T47D (cell line): Measurements from ENCODE around the gene PITPNM1.
A peak's percentile ranks its signal among the peaks of the same experiment; 100 is the strongest.

ENCODE experiments used
- DNase-seq, 2 experiments: peaks; one replicate each; pipeline versions ENCODE4 v3.0.0 to v3.0.0-alpha.2; 2011 to 2012; ENCODE audit warnings: low read depth in 1 of 2, low spot score in 1 of 2
- JUND ChIP-seq: IDR thresholded peaks from 2 replicates; pipeline ENCODE4 v1.6.1; 2012; ENCODE audit warnings: low read depth
- in situ Hi-C: cut with HindIII; loops from 2 replicates; pipeline ENCODE4 v1.10.0; 2016; ENCODE audit warnings: low sequenced_read_pairs, low pct_unique_long_range_greater_than_20kb

Gene PITPNM1

DNA sequence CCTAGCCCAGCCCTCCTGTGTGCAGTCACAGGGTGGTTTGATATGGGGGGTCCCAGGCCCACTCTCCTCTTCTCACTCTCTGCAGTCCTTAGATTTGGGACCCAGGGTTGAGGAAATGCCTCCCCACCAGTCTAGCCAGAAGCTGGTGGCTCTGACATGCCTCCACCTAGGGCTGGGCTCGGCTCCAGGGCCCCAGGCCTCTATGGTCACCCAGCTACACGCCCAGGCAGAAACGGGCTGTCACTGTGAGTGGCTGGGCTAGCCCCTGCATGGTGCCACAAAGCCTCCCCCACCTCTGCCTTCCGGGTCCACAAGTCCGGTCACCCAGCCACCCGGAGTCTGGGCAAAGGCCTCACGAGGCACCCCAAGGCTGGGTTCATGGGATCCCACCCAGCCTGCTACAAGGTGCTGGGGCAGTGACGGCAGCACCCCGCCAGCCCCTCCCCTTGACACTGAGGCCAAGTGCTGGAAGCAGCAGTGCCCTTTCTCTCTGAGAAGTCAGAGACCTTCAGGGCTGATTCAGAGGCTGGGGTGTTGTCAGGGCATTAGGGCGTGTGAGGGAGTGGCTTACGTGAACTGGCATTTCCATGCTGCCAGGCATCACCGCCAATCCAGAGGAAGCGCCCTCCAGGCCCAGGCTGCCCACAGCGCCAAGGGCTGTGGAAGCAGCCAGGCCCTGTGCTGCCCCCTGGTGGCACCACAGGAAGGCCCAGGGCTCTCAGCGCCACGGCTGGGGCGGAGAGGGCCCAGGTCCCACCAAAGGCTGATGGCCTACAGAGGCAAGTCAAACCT is 638 bp upstream of the PITPNM1 start:
- TF ChIP-seq JUND: no peak

DNA sequence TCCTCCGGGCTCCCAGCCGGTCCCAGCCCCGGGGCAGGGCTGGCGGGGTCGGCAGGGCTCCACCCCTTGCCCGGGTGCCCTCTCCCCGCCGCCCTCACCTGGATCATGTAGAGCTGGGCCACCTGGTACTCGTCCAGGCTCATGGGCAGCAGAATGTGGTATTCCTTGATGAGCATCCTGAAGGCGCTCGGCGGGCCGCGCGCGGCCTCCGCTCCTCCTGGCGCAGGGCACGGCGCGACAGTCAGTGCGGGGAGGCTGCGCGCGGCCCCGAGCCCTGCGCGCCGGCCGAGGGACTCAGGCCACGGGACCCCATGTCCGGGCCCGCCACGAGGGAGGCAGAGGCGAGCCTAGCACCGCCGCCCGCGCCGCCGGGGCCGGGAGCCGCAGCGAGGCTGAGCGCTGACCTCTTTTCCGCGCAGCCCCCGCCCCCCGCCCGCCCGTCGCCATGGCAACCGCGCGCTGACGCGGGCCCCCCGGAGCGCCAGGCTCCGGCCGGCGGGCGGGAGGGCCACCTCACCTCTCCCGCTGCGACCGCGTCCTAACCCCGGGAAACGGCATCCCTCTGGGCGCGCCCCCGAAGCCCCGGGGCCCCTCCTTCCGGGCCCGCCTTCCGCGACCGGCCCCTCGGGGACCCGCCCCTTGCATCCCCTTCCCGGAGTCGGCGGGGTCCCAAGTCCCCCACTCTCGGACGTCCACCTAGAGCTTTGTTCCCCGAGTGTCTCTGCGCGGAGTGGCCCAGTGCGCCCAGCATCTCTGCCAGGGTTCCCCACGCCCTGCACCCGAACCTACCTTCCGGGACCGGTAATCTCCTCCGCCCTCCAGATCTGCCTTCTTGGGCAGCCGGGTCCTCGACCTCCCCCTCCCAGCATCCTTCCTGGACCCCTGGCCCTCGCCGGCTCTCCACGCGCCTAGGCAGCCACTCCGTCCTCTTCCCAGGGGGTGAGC is 886 bp downstream of the PITPNM1 start:
- no peak for DNase-seq
- in situ Hi-C loops: no loop called here
- TF ChIP-seq JUND: no peak

More for the DNA sequence above, 638 bp upstream of the PITPNM1 start:
- peak; percentile 94 to 96 for DNase-seq
- in situ Hi-C loops: no loop called here

DNA sequence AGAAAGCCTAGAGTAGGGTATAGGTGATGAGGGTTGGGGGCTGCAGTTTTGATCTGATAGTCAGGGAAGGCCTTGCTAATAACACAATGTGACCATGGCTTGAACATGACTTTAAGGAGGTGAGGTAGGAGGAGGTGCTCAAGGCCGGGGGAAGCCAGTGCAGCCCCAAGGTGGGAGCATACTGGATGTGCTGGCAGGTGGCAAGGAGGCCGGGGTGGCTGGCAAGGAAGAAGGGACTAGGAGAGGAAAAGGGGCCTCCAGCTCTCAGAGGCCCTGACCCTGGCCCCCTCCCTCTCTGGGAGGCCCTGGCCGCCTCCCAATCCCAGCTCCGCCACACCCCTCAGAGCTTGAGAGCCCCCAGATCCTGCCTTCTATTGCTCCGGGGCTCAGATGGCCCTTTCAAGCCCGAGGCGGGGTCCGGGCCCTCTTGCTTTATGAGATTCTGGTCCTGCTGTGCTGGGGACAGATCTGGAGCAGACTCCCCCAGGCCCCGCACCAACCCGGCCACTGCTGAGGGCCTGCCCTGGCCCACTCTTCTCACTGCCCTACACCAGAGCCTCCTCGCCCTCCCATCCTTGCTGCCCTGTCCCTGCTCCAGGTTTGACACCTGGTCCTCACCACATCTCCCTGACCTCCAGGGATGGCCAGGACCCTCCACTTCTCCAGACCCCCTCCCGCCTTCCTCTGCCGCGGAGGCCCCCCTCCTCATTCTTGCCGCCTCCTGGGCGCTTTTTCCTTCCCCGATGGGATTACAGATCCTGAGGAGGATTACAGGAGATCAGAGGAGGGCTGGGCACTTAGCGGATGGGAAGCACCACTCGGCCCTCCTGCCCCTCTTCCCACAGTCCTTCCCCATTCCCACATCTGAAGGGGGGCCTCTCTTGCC is 1.8 kb downstream of the PITPNM1 start:
- in situ Hi-C loops: no loop called here
- TF ChIP-seq JUND: no peak

DNA sequence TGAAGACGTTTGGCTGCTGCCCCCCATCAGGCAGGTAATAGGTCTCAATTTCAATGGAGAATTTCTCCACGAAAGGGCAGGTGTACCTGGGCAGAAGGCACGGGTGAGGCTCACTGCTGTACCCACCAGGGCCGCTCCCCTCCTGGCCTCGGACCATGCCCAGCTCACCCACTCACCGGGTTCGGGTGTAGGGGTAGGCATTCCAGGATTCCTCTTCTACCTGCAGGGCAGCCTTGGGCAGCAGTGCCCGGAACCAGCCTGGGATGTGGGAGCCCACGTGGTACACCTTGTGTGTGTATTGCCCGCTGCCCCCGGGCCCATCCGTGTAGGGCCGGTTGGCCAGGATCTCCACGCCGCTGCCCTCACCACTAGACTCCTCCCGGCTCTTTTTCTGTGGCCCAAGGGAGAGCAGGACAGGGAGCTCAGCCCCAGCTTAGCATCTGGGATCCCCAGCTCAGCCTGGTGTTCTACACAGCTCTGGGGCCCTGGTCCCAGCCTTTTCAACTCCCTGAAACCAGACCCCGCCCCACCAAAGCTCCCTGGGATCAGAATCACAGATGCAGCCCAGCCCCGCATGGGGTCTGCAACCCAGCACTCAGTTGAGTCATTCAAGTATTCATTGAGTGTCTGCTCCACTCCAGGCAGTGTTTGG is 2.7 kb downstream of the PITPNM1 start:
- no peak for TF ChIP-seq JUND
- no peak for DNase-seq
- in situ Hi-C loops: no loop called here

More for the DNA sequence above, 1.8 kb downstream of the PITPNM1 start:
- no peak for DNase-seq

DNA sequence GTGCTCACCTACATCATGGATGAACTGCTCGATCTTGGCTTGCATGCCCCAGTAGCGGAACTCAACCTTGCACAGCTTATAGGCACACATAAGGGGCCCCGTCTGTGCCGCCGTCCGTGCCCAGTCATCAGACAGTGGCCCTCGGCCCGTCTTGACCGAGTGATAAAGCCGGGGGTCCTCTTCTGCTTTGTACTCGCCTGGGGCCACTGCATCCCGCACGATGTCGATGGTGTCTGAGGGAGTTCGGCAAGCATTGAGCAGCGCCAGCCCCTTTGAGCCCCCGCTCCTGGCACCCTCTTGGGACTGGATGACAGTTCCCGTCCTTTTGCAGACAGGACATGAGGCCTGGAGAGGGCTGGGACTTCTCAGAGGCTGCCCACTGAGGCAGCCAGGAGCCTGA is 3.3 kb downstream of the PITPNM1 start:
- in situ Hi-C loops: no loop called here
- no peak for DNase-seq
- TF ChIP-seq JUND: no peak

DNA sequence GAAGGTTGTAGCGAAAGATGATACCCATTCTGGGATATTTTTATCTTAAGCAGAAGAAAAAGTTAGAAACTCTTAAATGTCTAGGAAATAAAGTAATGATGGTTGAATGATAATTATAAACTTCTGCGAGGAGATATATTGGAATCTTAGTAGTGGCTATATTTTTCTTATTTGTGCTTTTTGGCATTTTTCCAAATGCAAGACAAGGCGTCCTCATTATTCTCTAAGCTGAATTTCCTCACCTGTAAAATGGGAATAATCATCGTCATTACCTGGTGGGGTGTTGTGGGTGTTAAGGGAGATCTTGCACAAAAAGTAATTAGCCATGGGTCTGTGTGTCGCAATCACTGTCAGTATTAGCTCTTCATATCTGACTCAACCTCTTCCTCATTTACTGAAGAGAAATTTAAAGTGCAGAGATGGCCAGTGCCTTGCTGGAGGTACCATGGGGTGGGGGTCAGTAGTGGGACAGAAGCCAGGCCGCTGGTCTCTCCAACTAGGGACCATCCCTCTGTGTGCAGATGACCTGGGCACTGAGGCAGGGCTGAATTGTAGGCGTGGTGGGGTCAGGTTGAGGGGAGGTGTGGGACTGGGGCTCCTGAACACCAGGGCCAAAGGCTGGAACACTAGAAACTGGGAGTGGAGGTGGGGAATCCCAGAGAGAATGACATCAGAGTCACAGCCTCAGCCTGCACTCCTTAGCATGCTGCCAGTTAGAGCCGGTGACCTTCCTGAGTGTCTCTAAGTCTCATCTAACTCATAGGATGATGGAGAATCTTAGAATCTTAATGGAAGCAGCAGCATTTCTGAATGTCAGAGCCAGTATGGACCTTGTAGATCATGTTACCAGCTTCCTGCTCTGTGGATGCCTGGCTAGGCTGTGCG is 4.1 kb downstream of the PITPNM1 start:
- in situ Hi-C loops: no loop called here
- DNase-seq: no peak
- no peak for TF ChIP-seq JUND

DNA sequence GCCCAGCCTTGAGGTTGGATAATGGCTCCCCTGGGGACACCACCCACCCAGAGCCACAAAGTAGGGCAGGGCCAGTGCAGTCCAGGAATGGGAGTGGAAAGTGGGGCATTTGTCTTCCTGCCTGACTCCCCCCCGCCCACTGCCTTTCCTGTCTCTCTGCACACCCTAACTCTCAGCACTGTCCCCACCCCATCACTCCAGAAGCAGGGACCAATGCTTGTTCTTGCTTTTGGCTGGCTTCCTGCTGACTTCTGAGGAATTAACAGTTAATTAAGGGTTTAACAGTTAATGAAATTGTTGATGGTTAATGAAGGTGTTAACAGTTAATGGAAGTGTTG is 4.7 kb downstream of the PITPNM1 start:
- no peak for DNase-seq
- in situ Hi-C loops: no loop called here
- no peak for TF ChIP-seq JUND

DNA sequence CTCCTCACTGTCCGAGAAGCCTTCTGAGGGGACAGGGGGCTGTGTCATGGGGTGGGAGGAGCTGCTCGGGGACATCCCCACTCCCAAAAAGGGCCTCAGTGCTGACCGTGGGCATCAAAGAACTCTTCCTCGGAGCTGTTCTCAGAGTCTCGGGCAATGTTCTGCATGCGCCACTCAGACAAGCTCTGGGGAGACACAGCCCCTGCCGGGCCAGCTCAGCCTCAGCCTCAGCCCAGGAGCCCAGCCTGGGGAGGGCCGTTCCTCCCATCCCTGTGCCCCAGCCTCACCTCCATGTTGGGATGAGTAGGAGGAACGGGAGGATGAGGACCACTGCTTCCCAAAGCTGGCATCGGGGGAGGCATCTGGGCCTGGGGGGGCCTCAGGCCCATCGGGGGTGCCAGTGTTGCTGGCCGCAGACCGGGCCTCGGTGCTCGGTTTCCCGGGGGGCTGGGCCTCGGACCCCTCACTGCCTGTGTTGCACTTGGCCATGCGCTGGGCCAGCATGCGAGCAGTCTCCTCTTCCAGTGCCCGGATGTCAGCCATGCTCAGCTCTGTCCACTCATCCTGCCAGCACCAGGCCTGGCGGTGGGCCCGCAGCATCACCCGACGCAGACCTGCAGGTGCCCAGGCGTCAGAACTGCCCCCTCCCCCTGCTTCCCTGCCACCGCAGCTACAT is 5.2 kb downstream of the PITPNM1 start:
- in situ Hi-C loops: no loop called here
- TF ChIP-seq JUND: no peak
- DNase-seq: no peak

DNA sequence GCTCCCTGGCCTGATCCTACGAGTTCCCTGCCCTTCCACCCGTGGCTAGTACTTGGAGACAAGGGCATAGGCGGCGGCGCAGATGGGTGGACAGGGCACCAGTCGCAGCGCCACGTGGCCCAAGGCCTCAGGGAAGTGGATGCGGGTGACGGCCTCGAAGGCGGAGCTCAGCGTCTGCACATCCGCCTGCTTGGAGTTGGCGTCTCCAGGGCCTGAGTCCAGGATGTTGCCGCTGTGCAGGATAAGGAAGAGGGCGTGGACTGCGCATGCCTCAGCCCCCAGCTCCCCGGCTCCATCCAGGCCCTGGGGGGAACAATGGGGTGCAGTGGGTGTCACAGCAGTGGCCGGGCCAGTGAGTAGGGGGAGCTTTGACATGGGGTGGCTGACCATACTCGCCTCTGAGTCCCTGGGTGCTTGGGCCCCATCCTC is 6.6 kb downstream of the PITPNM1 start:
- TF ChIP-seq JUND: no peak
- in situ Hi-C loops: no loop called here
- no peak for DNase-seq

DNA sequence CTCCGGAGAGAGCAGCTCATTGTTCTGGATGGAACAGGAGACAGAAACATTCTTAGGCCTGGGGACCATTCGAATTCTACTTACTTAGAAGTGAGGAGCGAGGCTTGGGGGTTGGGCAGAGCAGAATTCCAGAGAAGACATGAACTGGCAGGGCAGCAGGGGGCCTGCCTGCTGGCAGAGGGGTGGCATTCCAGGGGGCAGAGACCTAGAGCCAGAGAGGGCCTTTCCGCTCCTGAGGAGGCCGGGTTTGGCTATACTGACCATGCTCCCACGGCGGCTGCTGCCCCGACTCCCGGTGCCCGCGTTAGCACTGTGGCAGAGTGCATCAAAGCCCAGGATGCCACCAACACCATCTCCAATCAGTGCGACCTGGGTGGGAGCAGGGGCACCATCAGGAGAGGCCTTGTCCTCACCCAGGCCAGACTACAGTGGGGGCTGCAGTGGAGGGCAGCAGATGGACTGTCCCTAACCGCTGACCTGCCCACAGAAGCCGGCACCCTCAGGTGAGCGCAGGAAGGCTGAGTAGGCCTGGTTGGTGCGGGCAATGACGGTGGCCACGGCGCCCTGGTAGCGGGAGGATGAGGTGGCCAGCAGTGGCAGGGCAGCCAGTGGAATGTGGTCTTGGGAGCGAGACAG is 7.4 kb downstream of the PITPNM1 start:
- no peak for TF ChIP-seq JUND
- no peak for DNase-seq
- in situ Hi-C loops: no loop called here
